Measurements from ENCODE around the gene KCNJ12.
"Not testable (repeated sequence)": the region's sequence is repeated elsewhere in the genome, so short reads cannot be mapped to it uniquely, and the experiment has no call there.

KCNJ12 gene

DNA sequence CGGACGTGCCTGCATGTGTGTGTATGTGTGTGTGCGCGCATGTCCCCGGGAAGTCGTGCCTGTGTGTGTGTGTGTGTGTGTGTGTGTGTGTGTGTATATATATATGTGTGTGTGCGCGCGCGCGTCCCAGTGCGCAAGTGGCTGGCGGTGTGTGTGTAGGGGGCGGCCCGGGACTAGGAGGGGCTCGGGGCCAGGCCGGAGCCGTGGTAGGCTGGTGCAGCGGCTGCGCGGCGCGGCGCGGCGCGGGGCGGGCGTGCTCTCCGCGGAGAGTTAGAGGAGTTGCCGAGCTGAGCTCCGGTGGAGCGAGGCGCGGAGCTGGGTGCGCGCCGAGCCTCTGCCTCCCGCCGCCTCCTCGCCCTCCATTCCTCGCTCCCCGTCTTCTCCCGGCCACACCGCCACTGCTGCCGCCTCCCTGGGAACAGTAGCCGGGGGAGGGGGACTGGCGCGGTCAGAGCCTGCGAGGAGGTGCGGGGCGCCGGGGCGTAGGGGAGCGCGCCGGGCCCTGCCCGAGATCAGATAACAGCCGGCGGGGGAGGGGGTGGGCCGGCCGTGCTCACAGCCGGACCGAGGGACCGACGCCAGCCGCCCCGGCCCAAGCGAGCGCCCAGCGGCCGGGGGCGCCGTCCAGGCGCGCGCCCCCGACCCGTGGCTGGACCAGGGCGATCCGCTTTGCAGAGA, at the start of gene KCNJ12:
KCNJ12 (plus strand) TSS at position 277 of the 678 bp plus-strand sequence. CDS start 38,986 bp downstream, outside the sequence.
- DNase-seq (ENCODE audit: low read depth): no peak

DNA sequence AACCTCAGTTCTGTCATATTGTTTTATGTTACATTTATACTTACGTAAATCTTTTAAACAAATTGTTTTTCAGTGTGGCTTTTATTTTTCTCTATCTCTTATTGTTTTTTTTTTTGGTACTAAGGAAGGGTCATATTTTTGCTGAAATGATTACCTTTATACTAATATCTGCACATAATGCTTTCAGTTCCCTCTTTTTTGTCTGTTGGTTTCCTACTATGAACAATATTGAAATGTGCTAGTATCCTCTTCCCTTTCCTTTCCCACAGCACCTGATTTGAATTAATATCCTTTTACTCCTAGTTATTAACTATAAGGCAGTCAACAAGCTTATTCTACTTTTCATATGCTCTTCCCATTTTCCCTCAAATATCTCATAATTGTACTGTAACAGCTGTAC, 48.2 kb upstream of the KCNJ12 start:
- DNase-seq (ENCODE audit: low read depth): not testable (repeated sequence)

DNA sequence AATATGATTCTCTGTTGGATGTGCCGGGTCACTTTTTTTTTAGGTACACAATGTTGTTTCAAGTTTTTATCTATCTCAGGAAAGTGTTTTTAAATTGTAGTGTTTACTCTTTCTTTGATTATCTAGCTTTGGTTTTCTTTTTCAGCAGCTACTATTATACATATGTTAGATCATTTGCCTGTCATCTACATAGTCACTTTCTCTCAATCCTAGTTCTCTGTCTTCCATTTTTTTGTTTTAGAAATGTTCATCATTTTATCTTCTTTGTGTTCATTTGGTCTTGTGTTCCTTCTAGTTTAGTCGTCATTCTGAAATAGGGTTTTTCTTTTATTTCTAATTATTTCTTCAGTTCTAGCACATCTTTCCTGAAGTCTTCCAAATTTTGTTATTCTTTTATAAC, 47.4 kb upstream of the KCNJ12 start:
- not testable (repeated sequence) for DNase-seq (ENCODE audit: low read depth)

DNA sequence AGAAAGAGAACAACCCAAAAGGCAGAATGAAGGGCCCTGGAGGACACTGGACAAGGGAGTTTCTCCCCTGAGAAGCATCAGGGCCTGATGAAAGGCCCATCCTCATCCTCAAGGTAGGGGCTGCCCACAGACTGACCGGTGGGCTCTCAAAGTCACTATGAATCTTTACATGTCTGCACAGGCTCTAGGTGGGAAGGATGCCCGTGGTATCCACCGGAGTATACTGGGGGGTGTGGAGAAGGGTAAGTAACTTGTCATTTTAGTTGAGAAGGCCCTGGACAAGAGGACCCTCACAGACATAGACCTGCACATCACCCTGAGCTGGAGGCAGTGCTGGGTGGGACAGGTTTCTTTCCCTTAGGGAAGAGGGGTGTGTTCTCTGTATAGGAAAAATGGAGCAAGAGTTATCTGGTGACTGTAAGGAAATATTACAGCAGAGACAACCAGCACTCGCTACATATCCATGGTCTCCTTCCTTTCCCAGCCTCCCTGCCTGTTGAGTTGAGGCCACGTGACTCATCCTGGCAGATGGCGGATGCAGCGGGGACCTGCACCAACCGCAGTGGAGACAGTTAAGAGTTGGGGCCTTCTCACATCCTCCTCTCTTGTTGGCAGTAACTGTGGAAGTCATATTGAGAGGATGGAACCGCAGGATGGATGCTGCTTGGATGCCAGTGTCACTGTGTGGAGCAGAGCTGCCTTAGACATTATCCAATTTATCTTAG, 45.6 kb upstream of the KCNJ12 start:
- no peak for DNase-seq (ENCODE audit: low read depth)

DNA sequence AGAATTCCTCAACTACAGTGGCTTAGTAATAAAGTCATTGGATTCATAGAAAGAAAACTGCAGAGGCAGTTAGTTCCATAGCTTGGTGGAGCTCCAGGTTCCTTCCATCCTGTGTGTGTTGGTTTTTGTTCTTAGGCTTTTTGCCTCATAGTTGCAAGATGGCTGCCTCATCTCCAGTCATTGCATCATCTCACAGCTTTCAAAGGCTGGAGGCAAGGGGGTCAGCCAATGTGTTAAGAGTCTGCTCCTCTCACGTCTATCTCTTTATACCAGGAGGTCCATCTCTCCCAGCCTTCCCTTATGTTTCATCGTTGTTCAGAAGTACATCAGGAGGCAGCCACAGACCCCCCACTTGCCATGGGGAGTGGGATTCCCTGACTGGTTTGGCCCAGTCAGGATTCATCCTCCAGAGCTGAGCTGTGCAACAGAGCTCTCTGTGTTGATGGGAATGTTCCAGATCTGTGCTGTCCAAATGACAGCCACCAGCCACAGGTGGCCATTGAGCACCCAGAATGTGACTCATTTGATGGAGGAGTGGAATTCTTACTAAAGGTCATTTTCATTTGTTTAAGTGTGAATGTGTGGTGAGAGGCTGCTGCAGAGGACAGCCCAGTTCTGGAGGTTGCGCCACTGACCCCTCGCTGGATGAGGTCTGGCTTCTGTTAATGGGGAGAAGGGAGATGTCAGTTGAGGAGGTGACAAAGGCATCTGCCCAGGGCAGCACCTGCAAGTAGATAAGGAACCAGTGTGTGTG, 39.4 kb upstream of the KCNJ12 start:
- not testable (repeated sequence) for DNase-seq (ENCODE audit: low read depth)

DNA sequence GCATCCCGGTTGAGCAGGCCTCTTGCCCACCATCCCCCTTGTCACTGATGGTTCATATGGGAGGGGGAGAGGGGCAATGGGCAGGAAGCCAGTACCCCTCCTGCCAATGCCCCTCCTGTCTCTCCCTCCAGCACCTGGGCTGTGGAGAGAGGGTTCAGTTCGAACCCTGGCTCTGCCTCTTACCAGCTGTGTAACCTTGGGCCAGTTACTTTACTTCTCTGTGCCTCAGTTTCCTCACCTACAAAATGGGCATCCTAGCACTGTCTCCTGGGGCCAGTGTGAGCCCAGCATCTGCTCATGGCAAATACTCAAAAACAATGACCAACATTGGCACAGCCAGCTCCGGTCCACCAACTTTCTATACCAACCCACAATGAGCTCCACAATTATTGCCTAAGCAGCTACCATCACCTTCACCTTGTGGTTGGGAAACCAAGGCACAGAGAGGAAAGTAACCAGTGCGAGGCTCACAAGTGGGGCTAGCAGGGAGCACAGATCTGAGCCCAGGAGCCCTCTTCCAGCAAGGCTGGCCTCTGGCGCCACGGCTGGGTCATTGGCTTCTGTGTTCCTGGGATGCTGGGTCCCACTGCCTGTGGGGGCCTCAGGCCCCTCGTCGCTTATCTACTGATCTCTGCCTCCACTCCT, 38.1 kb upstream of the KCNJ12 start:
- not testable (repeated sequence) for DNase-seq (ENCODE audit: low read depth)

DNA sequence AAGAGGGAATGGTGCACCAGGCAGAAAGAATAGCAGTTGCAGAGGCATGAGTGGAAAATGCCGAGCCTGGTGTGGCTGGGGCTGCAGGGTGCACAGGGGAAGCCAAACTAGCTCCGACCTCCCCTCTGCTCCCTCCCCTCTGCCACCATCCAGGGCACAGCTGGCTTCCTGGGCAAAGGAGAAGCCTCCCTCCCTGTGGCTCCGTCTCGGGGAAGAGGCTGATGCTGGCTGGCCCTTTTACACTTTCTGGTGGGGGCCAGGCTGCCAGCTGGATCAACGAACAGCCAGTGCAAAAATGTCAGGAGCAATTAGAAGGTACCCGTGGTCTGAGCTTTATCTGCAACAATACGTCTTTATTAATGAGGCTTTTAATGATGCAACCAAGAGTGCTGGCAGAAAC, 37.1 kb upstream of the KCNJ12 start:
- no peak for DNase-seq (ENCODE audit: low read depth)

DNA sequence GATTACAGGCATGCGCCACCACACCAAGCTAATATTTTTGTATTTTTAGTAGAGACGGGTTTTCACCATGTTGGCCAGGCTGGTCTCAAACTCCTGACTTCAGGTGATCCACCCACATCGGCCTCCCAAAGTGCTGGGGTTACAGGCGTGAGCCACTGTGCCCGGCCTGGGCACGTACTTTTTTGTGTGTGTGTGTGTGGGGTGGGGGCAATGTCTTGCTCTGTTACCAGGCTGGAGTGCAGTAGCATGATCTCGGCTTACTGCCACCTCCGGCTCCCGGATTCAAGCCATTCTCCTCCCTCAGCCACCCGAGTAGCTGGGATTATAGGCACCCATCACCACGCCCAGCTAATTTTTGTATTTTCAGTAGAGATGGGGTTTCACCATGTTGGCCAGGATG, 36.6 kb upstream of the KCNJ12 start:
- DNase-seq (ENCODE audit: low read depth): not testable (repeated sequence)

DNA sequence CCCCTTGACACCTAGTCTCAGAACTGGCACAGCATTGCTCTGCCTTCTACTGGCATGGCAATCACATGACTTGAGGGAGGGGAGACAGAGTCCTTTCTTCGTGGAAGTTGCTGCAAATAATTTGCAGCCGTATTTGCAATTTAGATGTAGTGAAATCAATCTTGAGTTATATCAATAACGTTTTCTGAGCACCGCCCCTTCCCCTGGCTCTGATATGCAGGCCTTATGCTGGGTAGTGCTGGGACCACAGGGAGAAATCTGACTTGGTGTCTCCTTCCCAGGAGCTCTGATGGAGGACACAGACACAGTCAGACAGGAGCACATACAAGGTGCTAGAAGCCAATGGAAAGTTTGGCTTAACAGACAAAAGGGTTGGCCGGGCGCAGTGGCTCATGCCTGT, 35.8 kb upstream of the KCNJ12 start:
- DNase-seq (ENCODE audit: low read depth): not testable (repeated sequence)

DNA sequence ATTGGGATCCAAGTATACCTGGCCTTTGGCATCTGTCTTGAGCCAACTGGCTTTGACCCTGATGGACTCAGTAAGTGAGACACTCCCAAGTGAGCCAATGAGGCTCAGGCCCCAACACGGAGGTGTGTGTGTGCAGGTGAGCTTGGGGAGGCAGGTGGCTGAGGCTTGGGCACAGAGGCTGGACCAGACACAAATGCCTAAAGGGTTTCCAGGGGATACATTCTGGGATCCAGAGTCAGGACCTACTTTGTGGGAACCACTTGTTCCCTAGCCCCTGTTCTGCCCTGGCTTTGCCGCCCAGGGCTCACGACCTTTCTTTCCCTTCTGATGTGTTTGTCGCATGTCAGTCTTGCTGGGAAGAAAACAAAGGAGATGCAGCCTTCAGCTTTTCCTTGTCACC, 34.9 kb upstream of the KCNJ12 start:
- not testable (repeated sequence) for DNase-seq (ENCODE audit: low read depth)

DNA sequence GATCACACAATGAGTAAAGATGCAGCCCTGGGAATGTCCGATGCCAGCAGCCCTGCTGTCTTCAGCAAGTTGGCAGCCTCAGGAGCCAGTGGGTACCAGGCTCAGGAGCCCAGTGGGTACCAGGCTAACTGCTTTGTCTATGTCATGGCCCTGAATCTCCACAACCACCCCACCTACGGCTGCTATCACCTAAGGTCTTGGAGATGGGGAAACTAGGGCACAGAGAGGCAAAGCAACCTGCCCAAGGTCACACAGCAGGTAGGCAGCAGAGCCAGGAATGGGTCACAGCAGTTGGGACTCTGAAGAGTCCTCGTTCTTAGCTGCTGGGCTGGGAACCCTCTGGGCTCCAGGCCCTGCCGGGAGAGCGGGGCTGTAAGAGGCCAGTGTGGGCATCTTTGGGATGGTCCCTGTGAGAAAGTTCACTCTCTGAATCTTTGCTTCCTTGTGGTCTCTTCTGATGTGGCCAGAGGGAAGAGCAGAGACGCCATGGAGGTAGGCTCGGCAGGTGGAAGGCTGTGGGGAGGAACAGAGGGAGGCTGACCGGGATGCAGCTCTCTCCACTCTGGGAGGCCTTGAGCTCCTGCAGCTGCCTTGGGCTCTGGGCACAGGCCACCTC, 34.1 kb upstream of the KCNJ12 start:
- not testable (repeated sequence) for DNase-seq (ENCODE audit: low read depth)

DNA sequence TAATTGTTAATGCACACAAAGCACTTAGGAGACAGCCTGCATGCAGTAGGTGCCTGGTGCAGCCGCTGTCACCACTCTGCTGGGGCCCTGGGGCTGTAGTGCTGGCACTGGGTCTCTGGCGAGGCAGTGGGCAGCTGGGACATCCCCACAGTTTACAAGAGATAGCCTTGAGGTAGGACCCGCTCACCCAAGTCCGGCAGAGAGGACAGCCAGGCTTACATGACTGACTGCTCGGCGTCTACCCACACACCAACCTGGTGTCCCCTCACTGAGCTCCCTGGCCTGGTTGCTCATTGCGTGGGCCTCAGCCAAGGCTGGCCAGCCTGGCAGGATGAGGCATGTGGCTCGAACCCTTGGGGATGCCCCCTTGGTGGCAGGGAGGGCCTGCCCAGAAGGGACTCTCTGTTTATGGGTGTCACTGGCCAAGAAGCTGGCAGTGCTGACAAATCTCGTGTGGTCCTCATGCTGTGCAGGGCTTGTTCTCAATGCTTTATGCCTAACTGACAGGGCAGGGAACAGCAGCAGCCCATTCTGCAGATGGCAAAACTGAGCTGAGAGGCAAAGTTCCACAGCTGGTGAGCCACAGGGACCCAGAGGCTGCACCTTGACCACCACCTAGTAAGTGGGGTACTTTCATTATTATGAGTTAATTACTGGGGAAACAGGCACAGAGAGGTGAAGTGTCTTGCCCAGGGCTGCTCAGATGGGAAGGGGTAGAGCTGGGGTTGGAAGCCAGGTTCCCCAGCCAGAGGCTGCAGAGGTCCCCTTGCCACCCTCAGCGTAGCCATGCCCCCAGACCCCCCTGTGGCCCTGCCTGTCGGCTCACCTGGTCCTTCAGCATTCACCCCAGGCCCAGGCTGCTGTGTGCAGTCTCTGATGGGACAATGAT, 32.9 kb upstream of the KCNJ12 start:
- not testable (repeated sequence) for DNase-seq (ENCODE audit: low read depth)

DNA sequence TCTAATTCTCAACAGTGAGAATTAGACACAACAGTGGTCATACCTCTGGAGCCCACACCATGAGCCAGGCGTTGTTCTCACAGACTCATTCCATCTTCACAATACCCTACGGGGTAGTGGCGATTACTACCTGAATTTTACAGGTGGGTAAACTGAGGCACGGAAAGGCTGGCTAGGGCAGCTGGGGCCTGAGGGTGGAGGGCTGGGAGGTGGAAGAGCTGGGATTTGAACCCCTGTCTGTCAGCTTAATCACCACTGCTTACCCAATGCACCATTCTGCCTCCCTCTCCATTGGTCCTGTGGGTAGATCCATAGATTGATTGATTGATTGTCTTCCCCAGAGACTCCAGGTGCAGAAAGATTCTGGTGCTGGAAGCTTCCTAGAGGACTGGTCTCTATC, 31.4 kb upstream of the KCNJ12 start:
- DNase-seq (ENCODE audit: low read depth): not testable (repeated sequence)

DNA sequence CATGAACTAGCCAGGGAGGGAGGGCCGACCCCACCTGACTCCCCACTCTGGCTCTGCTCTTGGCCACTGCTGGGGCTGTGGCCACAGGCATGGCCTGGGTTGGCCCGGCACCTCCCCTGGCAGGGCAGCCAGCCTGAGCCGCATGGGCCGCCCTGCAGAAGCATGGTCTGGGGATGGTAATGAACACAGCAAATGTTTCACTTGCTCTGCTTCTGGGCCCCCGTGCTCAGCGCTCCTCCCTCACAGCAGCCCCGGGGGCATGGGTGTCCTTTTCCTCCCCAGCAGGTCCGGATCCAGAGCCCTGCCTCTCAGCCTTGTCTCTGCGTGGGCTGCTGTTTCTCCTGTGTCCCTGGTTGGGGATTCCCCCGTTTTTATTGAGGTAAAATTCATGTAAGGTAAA, 30.9 kb upstream of the KCNJ12 start:
- no peak for DNase-seq (ENCODE audit: low read depth)

DNA sequence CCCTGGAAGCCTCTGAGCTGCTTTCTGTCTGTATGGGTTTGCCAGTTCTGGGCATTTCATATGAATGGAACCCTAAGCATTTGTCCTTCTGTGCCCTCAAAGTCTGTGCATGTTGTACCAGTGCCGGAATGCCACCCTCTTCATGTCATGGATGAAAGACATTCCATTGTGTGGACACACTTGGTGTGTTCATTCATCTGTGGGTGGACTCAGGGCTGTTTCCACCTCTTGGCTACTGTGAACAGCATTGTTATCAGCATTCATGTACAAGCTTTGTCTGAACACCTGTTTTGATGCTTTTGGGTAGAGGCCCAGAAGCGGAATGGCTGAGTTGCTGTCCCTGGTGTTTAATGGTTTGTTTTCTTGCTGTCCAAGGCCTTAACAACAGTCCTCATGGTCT, 30.1 kb upstream of the KCNJ12 start:
- DNase-seq (ENCODE audit: low read depth): not testable (repeated sequence)

DNA sequence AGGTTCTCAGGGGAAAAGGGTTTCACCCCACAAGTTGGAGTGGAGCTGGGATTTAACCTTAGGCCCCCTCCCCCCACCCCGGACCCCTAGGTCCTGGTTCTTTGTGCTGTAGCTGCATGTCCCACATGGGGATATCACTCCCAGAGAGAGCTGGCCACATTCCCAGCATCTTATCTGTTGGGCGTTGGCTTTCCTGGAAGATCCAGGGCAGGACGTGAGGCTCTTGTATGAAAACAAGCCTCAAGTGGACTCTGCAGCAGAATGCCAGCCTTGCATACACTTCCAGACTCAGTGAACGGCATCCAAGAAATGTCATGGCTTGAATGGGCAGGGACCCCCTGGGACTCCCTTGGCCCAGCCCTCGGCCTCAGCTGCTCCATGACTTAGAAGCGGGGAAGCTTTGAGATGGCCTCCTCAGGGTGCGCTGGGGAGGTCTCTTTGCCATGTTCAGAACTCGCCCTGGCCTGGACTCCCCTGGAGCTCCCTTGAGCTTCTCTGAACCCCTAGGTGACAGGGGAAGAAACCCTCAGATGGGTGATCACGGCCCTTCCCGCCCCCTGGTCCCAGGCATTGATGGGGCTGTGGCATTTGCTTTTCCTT, 29.4 kb upstream of the KCNJ12 start:
- DNase-seq (ENCODE audit: low read depth): not testable (repeated sequence)

DNA sequence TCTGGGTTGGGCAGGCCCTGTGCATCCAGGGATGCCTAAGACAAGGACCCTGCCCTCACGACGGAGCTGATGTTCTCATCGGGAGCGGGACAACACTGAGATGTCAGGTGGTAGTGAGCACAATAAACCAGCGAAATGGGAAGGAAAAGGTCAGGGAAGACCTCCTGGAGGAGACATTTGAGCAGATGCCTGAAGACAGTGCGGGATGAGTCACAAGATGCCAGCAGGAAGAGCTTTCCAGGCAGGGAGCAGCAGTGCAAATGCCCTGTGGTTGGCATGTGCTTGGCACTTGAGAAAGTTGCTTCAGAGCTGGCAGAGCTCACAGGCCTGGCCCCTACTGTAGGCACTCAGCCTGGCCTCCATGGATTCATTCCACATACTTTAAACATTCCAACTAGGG, 28.5 kb upstream of the KCNJ12 start:
- not testable (repeated sequence) for DNase-seq (ENCODE audit: low read depth)

DNA sequence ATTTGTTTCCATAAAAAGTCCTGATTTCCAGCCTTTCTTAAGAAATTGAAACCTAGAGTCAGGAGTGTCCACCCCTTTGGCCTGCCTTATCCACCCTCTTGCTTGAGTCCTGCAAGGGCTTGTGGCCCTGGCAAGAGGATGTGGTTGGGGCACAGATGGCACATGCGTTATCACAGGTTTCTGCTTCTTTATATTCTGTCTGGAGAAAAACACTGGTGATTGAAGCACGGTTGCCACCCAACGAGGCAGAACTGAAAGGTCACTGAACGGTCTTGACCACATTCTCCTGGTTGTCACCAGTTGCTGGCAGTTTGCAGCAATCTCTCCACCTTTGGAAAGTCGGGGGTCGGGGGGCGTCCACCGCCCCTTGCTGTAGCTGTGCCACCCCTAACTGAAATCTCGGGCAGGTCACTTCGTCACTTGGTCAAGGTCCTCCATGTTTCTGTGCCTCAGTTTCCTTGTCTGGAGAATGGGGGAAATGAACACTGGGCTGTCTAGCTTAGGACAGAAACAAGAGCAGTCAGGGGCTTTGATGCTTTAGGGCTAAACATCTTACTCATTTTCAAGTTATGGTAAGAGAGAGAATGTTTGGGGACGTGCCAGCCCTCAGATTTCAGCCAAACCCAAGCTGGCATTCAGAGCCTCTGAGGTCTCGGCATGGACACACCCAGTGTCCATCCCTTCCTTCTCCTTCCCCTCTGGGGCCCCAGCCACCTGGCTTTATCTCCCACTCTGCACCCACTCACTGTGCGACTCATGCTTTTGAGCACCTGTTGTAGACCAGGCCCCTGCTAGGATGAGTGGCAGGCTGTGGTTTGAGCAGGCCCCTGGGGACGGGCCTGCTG, 27.9 kb upstream of the KCNJ12 start:
- not testable (repeated sequence) for DNase-seq (ENCODE audit: low read depth)

DNA sequence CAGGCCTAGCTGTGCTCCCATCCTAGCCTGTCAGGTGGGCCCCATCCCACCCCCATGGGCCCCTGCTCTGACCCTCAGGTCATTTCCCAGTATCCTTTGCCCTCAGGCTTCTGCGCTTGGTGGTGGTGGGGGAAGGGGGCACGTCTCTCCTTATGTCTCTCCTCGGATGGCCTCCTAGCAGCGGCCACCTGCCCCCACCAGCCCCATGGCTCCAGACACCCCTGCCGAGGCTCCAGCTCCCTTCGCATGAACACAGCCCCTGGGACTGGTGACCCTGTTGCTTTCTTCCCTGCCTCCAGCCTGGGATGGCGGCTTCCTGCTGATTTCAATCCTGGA, 27.3 kb upstream of the KCNJ12 start:
- not testable (repeated sequence) for DNase-seq (ENCODE audit: low read depth)

Data from GM04504 (cell line).